Stimulated activated CD4-positive, alpha-beta T cell treated with anti-CD3 and anti-CD28 coated beads, Interleukin-2, amount 100 ng/mL, for 48 hours (primary cell): ENCODE data around the gene MCCC2.
"Not testable (repeated sequence)": the region's sequence is repeated elsewhere in the genome, so short reads cannot be mapped to it uniquely, and the experiment has no call there.

Source experiments
- DNase-seq, 2 donors: peaks; one replicate each; pipeline ENCODE4 v3.0.0-alpha.2; 2020

MCCC2 gene

GRCh38 chr5:71664615-71665014 lies 77.5 kb downstream of the MCCC2 start:
- not testable (repeated sequence) for DNase-seq

- DNase-seq, result no peak
These were observed 79.2 kb downstream of the MCCC2 start for GRCh38 chr5:71666321-71666720.

GRCh38 chr5:71677977-71678376 lies 90.8 kb downstream of the MCCC2 start:
- DNase-seq, result no peak

- DNase-seq, result no peak
These were observed 92.6 kb downstream of the MCCC2 start for GRCh38 chr5:71679714-71680113.

- DNase-seq, result no peak
These were observed 93.4 kb downstream of the MCCC2 start for GRCh38 chr5:71680510-71680909.

- no peak for DNase-seq
These were observed 94.2 kb downstream of the MCCC2 start for GRCh38 chr5:71681296-71681695.

GRCh38 chr5:71684309-71684708 lies 97.2 kb downstream of the MCCC2 start:
- DNase-seq, result no peak

- DNase-seq, result no peak
These were observed 106.8 kb downstream of the MCCC2 start for GRCh38 chr5:71693828-71694427.

GRCh38 chr5:71695071-71695470 lies 107.9 kb downstream of the MCCC2 start:
- DNase-seq, result no peak

- DNase-seq, result no peak
These were observed 108.5 kb downstream of the MCCC2 start for GRCh38 chr5:71695595-71695994.

- no peak for DNase-seq
These were observed 110.8 kb downstream of the MCCC2 start for GRCh38 chr5:71697967-71698366.

GRCh38 chr5:71699233-71699632 lies 112.1 kb downstream of the MCCC2 start:
- no peak for DNase-seq

GRCh38 chr5:71699751-71700150 lies 112.6 kb downstream of the MCCC2 start:
- no peak for DNase-seq

- DNase-seq, result no peak
These were observed 113.7 kb downstream of the MCCC2 start for GRCh38 chr5:71700803-71701202.

- no peak for DNase-seq
These were observed 114.3 kb downstream of the MCCC2 start for GRCh38 chr5:71701407-71701806.

- DNase-seq, result no peak
These were observed 116.8 kb downstream of the MCCC2 start for GRCh38 chr5:71703941-71704340.

- DNase-seq, result no peak
These were observed 118.3 kb downstream of the MCCC2 start for GRCh38 chr5:71705421-71705820.

- DNase-seq, result no peak
These were observed 119.8 kb downstream of the MCCC2 start for GRCh38 chr5:71706906-71707305.
